ENCODE results near the gene RIN3.
A peak's percentile ranks its signal among the peaks of the same experiment; 100 is the strongest.
"Not testable (repeated sequence)": the region's sequence is repeated elsewhere in the genome, so short reads cannot be mapped to it uniquely, and the experiment has no call there.

The RIN3 gene

GRCh38 chr14:92673601-92674150 lies 160.1 kb downstream of the RIN3 start:
- DNase-seq (ENCODE audit: low spot score), result no peak

GRCh38 chr14:92675421-92675820 lies 161.8 kb downstream of the RIN3 start:
- no peak for DNase-seq (ENCODE audit: low spot score)

- DNase-seq (ENCODE audit: low spot score), result no peak
These were observed 162.4 kb downstream of the RIN3 start for GRCh38 chr14:92675976-92676375.

GRCh38 chr14:92676403-92677086 lies 163.0 kb downstream of the RIN3 start:
- no peak for DNase-seq (ENCODE audit: low spot score)

GRCh38 chr14:92677087-92677668 lies 163.6 kb downstream of the RIN3 start:
- DNase-seq (ENCODE audit: low spot score), result peak; percentile 58

GRCh38 chr14:92677955-92678354 lies 164.4 kb downstream of the RIN3 start:
- no peak for DNase-seq (ENCODE audit: low spot score)

GRCh38 chr14:92678766-92679165 lies 165.2 kb downstream of the RIN3 start:
- no peak for DNase-seq (ENCODE audit: low spot score)

- no peak for DNase-seq (ENCODE audit: low spot score)
These were observed 165.7 kb downstream of the RIN3 start for GRCh38 chr14:92679246-92679645.

GRCh38 chr14:92680330-92680729 lies 166.7 kb downstream of the RIN3 start:
- DNase-seq (ENCODE audit: low spot score), result not testable (repeated sequence)

GRCh38 chr14:92680781-92681650 lies 167.4 kb downstream of the RIN3 start:
- DNase-seq (ENCODE audit: low spot score), result no peak

GRCh38 chr14:92683041-92683440 lies 169.5 kb downstream of the RIN3 start:
- no peak for DNase-seq (ENCODE audit: low spot score)

GRCh38 chr14:92684801-92685560 lies 171.4 kb downstream of the RIN3 start:
- no peak for DNase-seq (ENCODE audit: low spot score)

GRCh38 chr14:92685784-92686355 lies 172.3 kb downstream of the RIN3 start:
- no peak for DNase-seq (ENCODE audit: low spot score)

GRCh38 chr14:92686411-92686899 lies 172.9 kb downstream of the RIN3 start:
- DNase-seq (ENCODE audit: low spot score), result no peak

GRCh38 chr14:92686900-92687427 lies 173.4 kb downstream of the RIN3 start:
- peak; percentile 54 for DNase-seq (ENCODE audit: low spot score)

GRCh38 chr14:92687681-92688433 lies 174.3 kb downstream of the RIN3 start:
- DNase-seq (ENCODE audit: low spot score), result no peak

- no peak for DNase-seq (ENCODE audit: low spot score)
These were observed 175.1 kb downstream of the RIN3 start for GRCh38 chr14:92688434-92689375.

GRCh38 chr14:92690171-92691011 lies 176.8 kb downstream of the RIN3 start:
- no peak for DNase-seq (ENCODE audit: low spot score)
